ENCODE measurements around the gene KIF17. TPM values are rescaled to one million over a fixed set of nuclear protein-coding genes. Genes with fewer than 3 reads are reported as not detected.
A peak's percentile ranks its signal among the peaks of the same experiment; 100 is the strongest.

The KIF17 gene
- total RNA-seq, 2 donors from 2014 or later = not detected

DNA sequence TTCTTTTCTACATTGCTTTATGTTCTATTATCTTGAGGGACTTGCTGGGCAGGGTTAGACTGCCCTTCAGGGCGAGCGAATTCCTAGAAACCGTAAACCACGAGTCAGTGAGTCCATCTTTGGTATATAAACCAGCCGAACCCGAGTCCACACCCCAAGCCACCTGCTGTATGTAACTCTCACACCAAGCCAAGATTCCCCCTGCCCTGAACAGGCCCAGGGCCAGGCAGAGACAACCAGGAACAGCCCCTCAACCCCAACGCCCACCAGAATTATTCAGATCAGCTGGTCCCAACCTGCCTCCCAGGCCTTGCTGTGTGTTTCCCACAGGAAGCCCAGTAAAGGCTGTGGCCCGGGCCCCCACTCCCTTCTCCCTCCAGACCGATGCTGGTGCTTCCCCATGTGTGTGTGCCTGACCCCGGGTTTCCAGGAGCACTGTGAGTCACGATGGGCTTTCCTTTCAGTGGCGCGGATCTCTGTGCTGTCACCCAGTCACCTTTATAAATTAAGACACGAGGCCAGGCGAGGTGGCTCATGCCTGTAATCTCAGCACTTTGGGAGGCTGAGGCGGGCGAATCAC is 17.1 kb downstream of the KIF17 start:
- Mint-ChIP-seq H3K4me3 (no peak overlapping the region), H3K27me3 (ENCODE audit: low read depth) (peaks cover 14% of the 10 kb centered on the region), H3K4me1 (ENCODE audit: low read depth) (peaks cover 14% of the 10 kb centered on the region), H3K9me3 (no peaks in the 10 kb centered on the region), H3K27ac (no peak overlapping the region), H3K36me3 (ENCODE audit: insufficient read depth in 2 of 2) (no peaks in the 10 kb centered on the region)
- ATAC-seq (replicated peaks in 1 of 2) = no peak
- no peak for DNase-seq

GRCh38 chr1:20699558-20699957 is 18.2 kb downstream of the KIF17 start:
- H3K36me3 Mint-ChIP-seq (ENCODE audit: insufficient read depth in 2 of 2) = no peaks in the 10 kb centered on the region
- no peak overlapping the region for H3K27ac Mint-ChIP-seq
- peaks cover 14% of the 10 kb centered on the region for H3K4me1 Mint-ChIP-seq (ENCODE audit: low read depth)
- H3K4me3 Mint-ChIP-seq = no peak overlapping the region
- ATAC-seq (replicated peaks in 1 of 2) (no peak), DNase-seq (no peak)
- H3K9me3 Mint-ChIP-seq = no peaks in the 10 kb centered on the region
- peaks cover 17% of the 10 kb centered on the region for H3K27me3 Mint-ChIP-seq (ENCODE audit: low read depth)

DNA sequence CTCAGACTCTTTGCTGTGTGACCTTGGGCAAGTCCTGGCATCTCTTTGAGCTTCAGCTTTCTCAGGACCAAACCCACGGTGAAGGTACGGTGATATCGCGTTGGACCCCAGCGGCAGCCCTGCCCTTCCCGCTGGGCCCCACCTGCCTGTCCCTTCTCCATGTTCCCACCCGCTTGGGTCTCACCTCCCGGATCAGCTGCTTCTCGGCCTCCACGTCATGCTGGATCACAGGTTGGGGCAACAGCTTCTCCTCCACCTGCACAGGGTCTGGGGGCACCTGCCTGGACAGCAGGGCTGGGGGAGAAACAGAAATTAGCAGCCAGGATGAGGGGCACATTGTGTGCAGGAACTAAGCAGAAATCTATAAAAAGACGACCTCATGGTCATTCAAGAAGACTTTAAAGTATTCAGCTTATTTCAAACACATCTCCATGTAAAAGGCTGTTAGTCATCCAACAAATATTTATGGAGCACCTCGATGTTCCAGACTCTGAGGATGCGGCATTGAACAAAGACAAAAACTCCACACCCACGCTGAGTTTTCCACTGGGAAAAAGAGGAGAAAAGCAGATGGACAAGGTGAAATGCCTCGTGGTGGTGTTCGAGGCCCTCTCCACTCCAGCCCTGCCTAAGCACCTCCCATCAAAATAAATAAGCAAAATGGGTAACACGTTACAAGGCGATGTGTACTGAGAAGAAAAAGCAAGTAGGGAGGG is 19.5 kb downstream of the KIF17 start:
- ATAC-seq (replicated peaks in 1 of 2) = no peak
- Mint-ChIP-seq H3K4me3 (no peak overlapping the region), H3K4me1 (ENCODE audit: low read depth) (peaks cover 14% of the 10 kb centered on the region), H3K36me3 (ENCODE audit: insufficient read depth in 2 of 2) (no peaks in the 10 kb centered on the region), H3K9me3 (no peaks in the 10 kb centered on the region), H3K27ac (no peak overlapping the region), H3K27me3 (ENCODE audit: low read depth) (peaks cover 17% of the 10 kb centered on the region)
- no peak for DNase-seq

GRCh38 chr1:20697563-20697962 is 20.2 kb downstream of the KIF17 start:
- no peak for ATAC-seq (replicated peaks in 1 of 2)
- Mint-ChIP-seq H3K4me1 (ENCODE audit: low read depth) (peaks cover 14% of the 10 kb centered on the region), H3K9me3 (no peaks in the 10 kb centered on the region), H3K4me3 (no peak overlapping the region), H3K27ac (no peak overlapping the region), H3K36me3 (ENCODE audit: insufficient read depth in 2 of 2) (no peaks in the 10 kb centered on the region), H3K27me3 (ENCODE audit: low read depth) (peaks cover 11% of the 10 kb centered on the region)
- DNase-seq = no peak

DNA sequence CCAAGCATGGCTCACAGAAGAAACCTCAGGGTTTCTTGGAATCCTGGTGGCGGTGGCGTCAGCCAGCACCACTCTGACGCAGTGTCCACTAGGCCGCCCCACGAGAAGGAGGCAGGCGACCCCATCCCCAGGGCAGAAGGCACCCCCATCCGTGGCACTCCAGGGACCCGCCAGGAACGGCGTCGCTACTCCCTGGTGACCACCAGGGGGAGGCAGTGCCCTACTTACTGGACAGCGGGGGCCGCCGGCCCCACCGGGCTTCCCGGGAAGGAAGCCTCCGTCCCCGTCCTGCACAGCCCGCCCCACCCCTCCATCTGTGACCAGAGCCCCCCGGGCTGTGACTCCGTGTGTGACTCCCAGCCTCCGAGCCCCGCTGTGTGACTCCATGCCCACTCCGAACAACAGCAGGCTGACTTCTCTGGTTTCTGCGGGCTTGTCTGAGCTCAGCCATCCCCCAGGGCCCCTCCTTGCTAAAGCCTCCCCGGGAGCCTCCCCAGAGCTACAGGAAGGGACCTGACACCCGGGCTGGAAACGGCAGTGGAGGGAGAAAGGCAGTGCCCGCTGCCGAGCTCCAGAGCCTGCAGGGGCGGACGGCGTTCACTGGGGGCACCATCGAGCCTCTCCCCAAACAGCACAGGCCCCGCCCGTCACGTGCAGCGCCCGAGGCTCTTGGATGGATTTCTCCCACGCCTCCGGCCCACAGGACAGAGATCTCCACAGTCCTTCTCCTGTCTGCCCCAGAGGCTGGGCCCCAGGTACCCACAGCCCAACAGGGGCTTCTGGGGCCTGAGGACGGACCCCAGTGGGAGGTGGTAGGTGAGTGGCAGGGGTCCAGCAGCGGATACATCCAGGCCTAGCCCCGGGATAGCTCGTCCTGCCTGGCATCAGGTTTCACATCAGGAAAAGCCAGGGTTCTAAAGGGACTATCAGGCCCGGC is 21.1 kb downstream of the KIF17 start:
- no peaks in the 10 kb centered on the region for H3K36me3 Mint-ChIP-seq (ENCODE audit: insufficient read depth in 2 of 2)
- H3K4me3 Mint-ChIP-seq = peak overlapping the region; percentile 95
- ATAC-seq (replicated peaks in 1 of 2) (peak; percentile 93), DNase-seq (peak; percentile 78 to 82)
- H3K4me1 Mint-ChIP-seq (ENCODE audit: low read depth) = peaks cover 14% of the 10 kb centered on the region
- H3K9me3 Mint-ChIP-seq = no peaks in the 10 kb centered on the region
- peak overlapping the region; percentile 65 for H3K27ac Mint-ChIP-seq
- H3K27me3 Mint-ChIP-seq (ENCODE audit: low read depth) = peaks cover 9% of the 10 kb centered on the region

DNA sequence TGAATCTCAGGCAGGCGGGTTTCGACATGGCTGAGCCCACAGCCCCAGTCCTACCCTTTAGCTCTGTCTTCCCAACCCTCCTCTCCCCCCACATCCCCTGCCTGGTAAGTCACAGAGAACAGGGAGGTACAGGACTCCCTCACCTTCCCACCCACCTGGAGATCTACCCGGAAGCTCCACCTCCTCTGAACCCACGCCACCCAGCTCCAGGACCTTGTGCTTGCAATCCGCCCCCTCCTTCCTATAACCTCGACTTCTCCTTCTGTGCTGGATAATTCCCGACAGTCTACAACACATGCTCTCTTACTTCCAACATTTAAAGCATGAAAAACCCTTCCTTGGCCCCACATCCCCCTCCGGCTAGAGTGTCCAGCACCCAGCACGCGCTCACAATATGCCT is 22.3 kb downstream of the KIF17 start:
- H3K4me3 Mint-ChIP-seq = peak overlapping the region in 1 of 2 donors; percentile 95
- H3K4me1 Mint-ChIP-seq (ENCODE audit: low read depth) = peaks cover 14% of the 10 kb centered on the region

DNA sequence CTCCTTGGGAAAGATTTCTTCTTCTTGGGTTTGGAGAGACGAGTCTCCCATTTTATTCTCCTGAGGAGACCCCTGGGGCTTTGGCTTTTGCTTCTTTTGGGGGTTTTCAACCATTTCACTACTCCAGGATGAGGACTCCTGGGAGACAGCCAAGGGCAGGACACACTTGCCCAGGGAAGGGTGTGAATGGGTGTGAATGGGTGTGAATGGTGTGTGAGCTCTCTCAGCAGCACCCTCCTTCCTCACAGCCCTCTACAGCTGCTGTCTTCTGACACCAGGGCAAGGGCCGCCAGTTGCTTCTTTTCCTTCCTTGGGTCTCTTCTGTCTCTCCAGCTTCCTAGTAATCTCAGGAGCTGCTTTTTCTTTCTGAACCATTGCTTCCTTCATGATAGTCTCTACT is 24.2 kb downstream of the KIF17 start:
- H3K4me1 Mint-ChIP-seq (ENCODE audit: low read depth) = peaks cover 14% of the 10 kb centered on the region
- ATAC-seq (replicated peaks in 1 of 2) = no peak

More for the DNA sequence above, 22.3 kb downstream of the KIF17 start:
- no peaks in the 10 kb centered on the region for H3K36me3 Mint-ChIP-seq (ENCODE audit: insufficient read depth in 2 of 2)
- no peak for DNase-seq
- no peak overlapping the region for H3K27ac Mint-ChIP-seq
- ATAC-seq (replicated peaks in 1 of 2) = no peak
- no peaks in the 10 kb centered on the region for H3K9me3 Mint-ChIP-seq
- peaks cover 9% of the 10 kb centered on the region for H3K27me3 Mint-ChIP-seq (ENCODE audit: low read depth)

DNA sequence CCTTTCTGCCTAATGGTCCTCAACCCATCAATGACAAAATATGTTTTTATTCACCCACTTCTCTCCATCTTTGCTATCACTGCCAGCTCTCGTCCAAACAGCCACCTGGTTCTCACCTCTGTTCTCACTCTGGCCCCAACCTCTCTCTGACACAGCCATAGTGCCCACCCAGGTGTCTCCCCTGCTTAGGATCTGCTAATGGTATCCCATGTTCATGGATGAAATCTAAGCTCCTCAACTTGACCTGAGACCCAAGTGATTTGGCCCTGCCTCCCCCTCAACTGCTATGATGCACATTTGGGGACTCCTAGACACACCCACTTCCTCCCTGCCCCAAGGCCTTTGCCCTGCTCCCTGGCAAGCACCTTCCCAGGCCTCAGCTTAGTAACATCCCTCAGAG is 25.9 kb downstream of the KIF17 start:
- H3K4me3 Mint-ChIP-seq = no peak overlapping the region
- no peak for DNase-seq
- no peaks in the 10 kb centered on the region for H3K9me3 Mint-ChIP-seq
- H3K27me3 Mint-ChIP-seq (ENCODE audit: low read depth) = peaks cover 14% of the 10 kb centered on the region
- ATAC-seq (replicated peaks in 1 of 2) = no peak
- H3K4me1 Mint-ChIP-seq (ENCODE audit: low read depth) = peaks cover 11% of the 10 kb centered on the region
- H3K36me3 Mint-ChIP-seq (ENCODE audit: insufficient read depth in 2 of 2) = no peaks in the 10 kb centered on the region
- no peak overlapping the region for H3K27ac Mint-ChIP-seq

More for the DNA sequence above, 24.2 kb downstream of the KIF17 start:
- Mint-ChIP-seq H3K36me3 (ENCODE audit: insufficient read depth in 2 of 2) (no peaks in the 10 kb centered on the region), H3K27me3 (ENCODE audit: low read depth) (peaks cover 9% of the 10 kb centered on the region), H3K4me3 (no peak overlapping the region), H3K27ac (no peak overlapping the region), H3K9me3 (no peaks in the 10 kb centered on the region)
- DNase-seq = no peak

- H3K4me3 Mint-ChIP-seq = no peak overlapping the region
- no peaks in the 10 kb centered on the region for H3K36me3 Mint-ChIP-seq (ENCODE audit: insufficient read depth in 2 of 2)
- DNase-seq = no peak
- H3K27me3 Mint-ChIP-seq (ENCODE audit: low read depth) = peaks cover 5% of the 10 kb centered on the region
- H3K9me3 Mint-ChIP-seq = no peaks in the 10 kb centered on the region
- H3K27ac Mint-ChIP-seq = no peak overlapping the region
- ATAC-seq (replicated peaks in 1 of 2) = no peak
- H3K4me1 Mint-ChIP-seq (ENCODE audit: low read depth) = no peaks in the 10 kb centered on the region
These were observed 28.2 kb downstream of the KIF17 start for GRCh38 chr1:20689645-20690056.

GRCh38 chr1:20686883-20687725 is 30.7 kb downstream of the KIF17 start:
- Mint-ChIP-seq H3K36me3 (ENCODE audit: insufficient read depth in 2 of 2) (no peaks in the 10 kb centered on the region), H3K27me3 (ENCODE audit: low read depth) (peaks cover 10% of the 10 kb centered on the region), H3K4me3 (no peak overlapping the region), H3K9me3 (no peaks in the 10 kb centered on the region), H3K4me1 (ENCODE audit: low read depth) (no peaks in the 10 kb centered on the region), H3K27ac (no peak overlapping the region)
- DNase-seq (no peak), ATAC-seq (replicated peaks in 1 of 2) (no peak)

GRCh38 chr1:20685741-20686140 is 32.1 kb downstream of the KIF17 start:
- no peak for ATAC-seq (replicated peaks in 1 of 2)
- Mint-ChIP-seq H3K36me3 (ENCODE audit: insufficient read depth in 2 of 2) (no peaks in the 10 kb centered on the region), H3K27ac (no peak overlapping the region), H3K9me3 (no peaks in the 10 kb centered on the region), H3K4me1 (ENCODE audit: low read depth) (no peaks in the 10 kb centered on the region), H3K4me3 (no peak overlapping the region), H3K27me3 (ENCODE audit: low read depth) (peaks cover 11% of the 10 kb centered on the region)
- DNase-seq = no peak

GRCh38 chr1:20685099-20685662 is 32.6 kb downstream of the KIF17 start:
- Mint-ChIP-seq H3K9me3 (no peaks in the 10 kb centered on the region), H3K36me3 (ENCODE audit: insufficient read depth in 2 of 2) (no peaks in the 10 kb centered on the region), H3K4me1 (ENCODE audit: low read depth) (no peaks in the 10 kb centered on the region), H3K4me3 (no peak overlapping the region), H3K27me3 (ENCODE audit: low read depth) (peaks cover 16% of the 10 kb centered on the region), H3K27ac (no peak overlapping the region)
- no peak for DNase-seq
- no peak for ATAC-seq (replicated peaks in 1 of 2)
